SK-N-SH (cell line): Measurements from ENCODE around the gene ACTN4. TPM values are rescaled to one million over a fixed set of nuclear protein-coding genes. Genes with fewer than 3 reads are reported as not detected.

Experiments used
- CTCF ChIA-PET: fragments of 300-600, 350-600 bp; formaldehyde crosslinking; extraction: SDS; loops from one replicate; lab custom pipeline; 2021; lab: Yijun Ruan, JAX
- POLR2A ChIA-PET: fragments of 350-600 bp; sonication (Branson Sonifier 250); formaldehyde crosslinking; extraction: SDS; loops from one replicate; lab custom pipeline; 2020; ENCODE audit warnings: antibody characterized with exemption, inconsistent platforms; lab: Yijun Ruan, JAX
- DNase-seq: peaks from one replicate; pipeline ENCODE4 v3.0.0; 2012
- H2AFZ ChIP-seq: fragments of 200-600 bp; sonication (generic); 2 replicates; pipeline ENCODE4 v1.8.1; 2016; ENCODE audit warnings: antibody characterized with exemption, mild to moderate bottlenecking, low read depth
- H3F3A ChIP-seq: fragments of 200-600 bp; sonication (generic); replicated peaks from 2 replicates; pipeline ENCODE3; 2016; ENCODE audit warnings: antibody characterized with exemption, mild to moderate bottlenecking; ENCODE audit not compliant: insufficient read depth
- H3K27ac ChIP-seq, 2 experiments: fragments of 200-500 bp in 1 of 2; fragments of 200-600 bp in 1 of 2; sonication (Bioruptor generic) in 1 of 2; sonication (generic), shearing (Covaris generic) in 1 of 2; 2 replicates each; pipeline versions ENCODE4 v1.5.1 to v1.6.1; 2014 to 2016; ENCODE audit warnings: low read depth in 2 of 2, inconsistent platforms in 1 of 2, low read length in 1 of 2, mild to moderate bottlenecking in 1 of 2, mixed read lengths in 1 of 2
- H3K27me3 ChIP-seq: fragments of 200-600 bp; sonication (generic), shearing (Covaris generic); 2 replicates; pipeline ENCODE4 v1.6.1; 2016; ENCODE audit warnings: mixed run types; ENCODE audit not compliant: insufficient read depth
- H3K36me3 ChIP-seq, 2 experiments: fragments of 200-500 bp in 1 of 2; fragments of 200-600 bp in 1 of 2; sonication (Bioruptor generic) in 1 of 2; sonication (generic) in 1 of 2; replicated peaks in 1 of 2; 2 replicates each; pipeline versions ENCODE3 to v1.5.1; 2014 to 2016; ENCODE audit warnings: low read length in 1 of 2, mild to moderate bottlenecking in 1 of 2; ENCODE audit not compliant: insufficient read depth in 2 of 2, control insufficient read depth in 1 of 2
- H3K4me1 ChIP-seq, 2 experiments: fragments of 200-500 bp in 1 of 2; fragments of 200-600 bp in 1 of 2; sonication (Bioruptor generic) in 1 of 2; sonication (generic), shearing (Covaris generic) in 1 of 2; 2 replicates each; pipeline versions ENCODE4 v1.5.1 to v1.6.1; 2014 to 2016; ENCODE audit warnings: low read depth in 1 of 2, low read length in 1 of 2, mixed run types in 1 of 2; ENCODE audit not compliant: insufficient read depth in 2 of 2, control insufficient read depth in 1 of 2
- H3K4me2 ChIP-seq: fragments of 200-600 bp; sonication (generic), shearing (Covaris generic); 2 replicates; pipeline ENCODE4 v1.6.1; 2017; ENCODE audit warnings: mixed run types
- H3K4me3 ChIP-seq, 2 experiments: fragments of 200-500 bp in 1 of 2; fragments of 200-600 bp in 1 of 2; sonication (Bioruptor generic) in 1 of 2; sonication (generic), shearing (Covaris generic) in 1 of 2; 2 replicates each; pipeline versions ENCODE4 v1.5.1 to v1.8.1; 2014 to 2016; ENCODE audit warnings: low read depth in 2 of 2, inconsistent platforms in 1 of 2, low read length in 1 of 2, mild to moderate bottlenecking in 1 of 2, mixed read lengths in 1 of 2, moderate library complexity in 1 of 2
- H3K79me2 ChIP-seq: fragments of 200-600 bp; sonication (generic); 2 replicates; pipeline ENCODE4 v1.8.1; 2017; ENCODE audit warnings: mild to moderate bottlenecking; ENCODE audit not compliant: insufficient read depth
- H3K9ac ChIP-seq: fragments of 200-600 bp; sonication (generic); 2 replicates; pipeline ENCODE4 v1.6.1; 2017; ENCODE audit warnings: mixed run types
- H3K9me2 ChIP-seq: fragments of 200-600 bp; sonication (generic); 2 replicates; pipeline ENCODE4 v1.6.1; 2017; ENCODE audit warnings: mixed run types
- H3K9me3 ChIP-seq: fragments of 200-600 bp; sonication (generic); 2 replicates; pipeline ENCODE4 v1.6.1; 2017; ENCODE audit warnings: mixed run types, mild to moderate bottlenecking, moderate library complexity
- H4K20me1 ChIP-seq: fragments of 200-600 bp; sonication (generic); 2 replicates; pipeline ENCODE4 v1.6.1; 2017; ENCODE audit warnings: mild to moderate bottlenecking, mixed run types; ENCODE audit not compliant: insufficient read depth
- FOXJ3 ChIP-seq: sonication (generic); formaldehyde crosslinking; IDR thresholded peaks from 2 replicates; pipeline ENCODE4 v1.5.1; 2020; ENCODE audit warnings: mild to moderate bottlenecking, missing genetic modification reagents
- FOXM1 ChIP-seq: IDR thresholded peaks from 2 replicates; pipeline ENCODE4 v1.4.0; 2012; ENCODE audit warnings: low read depth, mild to moderate bottlenecking
- GABPA ChIP-seq: IDR thresholded peaks from 2 replicates; pipeline ENCODE4 v1.4.0; 2012; ENCODE audit warnings: low read depth, mild to moderate bottlenecking
- GATA2 ChIP-seq: sonication (generic); formaldehyde crosslinking; IDR thresholded peaks from 2 replicates; pipeline ENCODE4 v1.5.0; 2020; ENCODE audit warnings: mild to moderate bottlenecking, missing genetic modification reagents
- IRF3 ChIP-seq: fragments of 150-350 bp; IDR thresholded peaks from 2 replicates; pipeline ENCODE4 v1.6.1; 2016; ENCODE audit warnings: mild to moderate bottlenecking, low read depth, low read length
- JUND ChIP-seq: IDR thresholded peaks from 2 replicates; pipeline ENCODE4 v1.4.0; 2012
- POLR2AphosphoS5 ChIP-seq: IDR thresholded peaks from 2 replicates; pipeline ENCODE4 v1.6.1; 2012; ENCODE audit warnings: low read depth, low read length
- RAD21 ChIP-seq: IDR thresholded peaks from 2 replicates; pipeline ENCODE4 v1.6.1; 2012; ENCODE audit warnings: mild to moderate bottlenecking, low read length
- RFX5 ChIP-seq: IDR thresholded peaks from 2 replicates; pipeline ENCODE4 v1.6.1; 2012; ENCODE audit warnings: mild to moderate bottlenecking, improper control_type of control experiment, low read length
- RXRA ChIP-seq: IDR thresholded peaks from 2 replicates; pipeline ENCODE4 v1.4.0; 2012; ENCODE audit warnings: low read depth, mild to moderate bottlenecking, borderline replicate concordance
- SMC3 ChIP-seq: IDR thresholded peaks from 2 replicates; pipeline ENCODE4 v1.6.1; 2012; ENCODE audit warnings: low read depth, low read length, improper control_type of control experiment
- WGBS: methylation state at CpG from one replicate; pipeline ENCODE4 v1.1.6; 2017; ENCODE audit warnings: low lambda C conversion rate; 5-methylcytosine and 5-hydroxymethylcytosine counted together
- polyA plus RNA-seq, 3 experiments: library from polyadenylated mRNA; depleted of rRNA; stranded (reverse); fragments of >200 nt; gene quantifications; 2 replicates each; pipeline ENCODE4 v1.2.3, GENCODE V29; 2012
- TF ChIP-seq, protein P1 (sequence below): IDR thresholded peaks from 2 replicates; pipeline ENCODE4; 2012

Gene ACTN4
- polyA plus RNA-seq, 1 of the 3 experiments (the other 2 are of a cell fraction) = 598 TPM

GRCh38 chr19:38734426-38735256, 87.2 kb downstream of the ACTN4 start:
- TF ChIP-seq RFX5 (no peak), POLR2AphosphoS5 (peak; percentile 9), GATA2 (CRISPR knock-in tag) (no peak), SMC3 (no peak)
- Histone ChIP-seq H3F3A (peaks cover 52% of the 10 kb centered on the region), H3K9me3 (no peaks in the 10 kb centered on the region), H3K9me2 (no peaks in the 10 kb centered on the region), H2AFZ (no peak overlapping the region), H4K20me1 (peaks cover 10% of the 10 kb centered on the region; the same call in 1 of the 2 replicates), H3K79me2 (no peaks in the 10 kb centered on the region), H3K27ac (peak overlapping the region in 1 of 2 experiments; percentile 48; a peak in 3 of 4 replicates), H3K9ac (no peak overlapping the region), H3K4me1 (peaks cover 7 to 12% of the 10 kb centered on the region in 2 experiments; a peak in 3 of 4 replicates), H3K4me3 (no peak overlapping the region), H3K4me2 (no peak overlapping the region; the same call in 1 of the 2 replicates), H3K27me3 (no peaks in the 10 kb centered on the region), H3K36me3 (peaks cover 21 to 22% of the 10 kb centered on the region in 2 experiments)
- ChIA-PET POLR2A (interaction anchor here (0.7 to 1.1 kb wide), 2 partner anchors 39 to 206 kb away, joined by 3 read pairs; partner anchors contain the start of gene LGALS7), CTCF (interaction anchor here (0.6 to 2.7 kb wide), 4 partner anchors 9 to 357 kb away, joined by 3 to 16 read pairs (median 3); partner anchors contain the start of genes FAM98C, MRPS12 and SARS2)
- no peak for DNase-seq
- 72% methylated on average over 9 of the region's 13 CpGs for WGBS

- WGBS = 66% methylated on average over 11 of the region's 18 CpGs
These were observed 87.8 kb downstream of the ACTN4 start for GRCh38 chr19:38735257-38735686.

GRCh38 chr19:38736036-38736412, 88.6 kb downstream of the ACTN4 start:
- CTCF ChIA-PET = interaction anchor here (2.7 kb wide), 1 partner anchor 194 kb away, joined by 16 read pairs; the partner anchor contains the start of genes MRPS12 and SARS2
- WGBS = 2% methylated on average over 9 of the region's 42 CpGs

More at GRCh38 chr19:38735257-38735686, 87.8 kb downstream of the ACTN4 start:
- peaks cover 8% of the 10 kb centered on the region; the same call in 1 of the 2 replicates for H4K20me1 ChIP-seq
- peaks cover 46% of the 10 kb centered on the region for H3F3A ChIP-seq
- H3K27me3 ChIP-seq = no peaks in the 10 kb centered on the region
- H3K27ac ChIP-seq = peak overlapping the region in 1 of 2 experiments; percentile 48; a peak in 2 of 4 replicates
- no peaks in the 10 kb centered on the region for H3K9me2 ChIP-seq
- no peak overlapping the region for H3K4me2 ChIP-seq
- no peak overlapping the region for H3K4me3 ChIP-seq
- H3K9ac ChIP-seq = no peak overlapping the region
- H3K9me3 ChIP-seq = no peaks in the 10 kb centered on the region
- no peaks in the 10 kb centered on the region for H3K79me2 ChIP-seq
- ChIA-PET POLR2A (no interaction called here), CTCF (interaction anchor here (0.6 to 2.7 kb wide), 3 partner anchors 195 to 356 kb away, joined by 3 to 16 read pairs (median 3); partner anchors contain the start of genes FAM98C, MRPS12 and SARS2)
- TF ChIP-seq, protein P1, sequence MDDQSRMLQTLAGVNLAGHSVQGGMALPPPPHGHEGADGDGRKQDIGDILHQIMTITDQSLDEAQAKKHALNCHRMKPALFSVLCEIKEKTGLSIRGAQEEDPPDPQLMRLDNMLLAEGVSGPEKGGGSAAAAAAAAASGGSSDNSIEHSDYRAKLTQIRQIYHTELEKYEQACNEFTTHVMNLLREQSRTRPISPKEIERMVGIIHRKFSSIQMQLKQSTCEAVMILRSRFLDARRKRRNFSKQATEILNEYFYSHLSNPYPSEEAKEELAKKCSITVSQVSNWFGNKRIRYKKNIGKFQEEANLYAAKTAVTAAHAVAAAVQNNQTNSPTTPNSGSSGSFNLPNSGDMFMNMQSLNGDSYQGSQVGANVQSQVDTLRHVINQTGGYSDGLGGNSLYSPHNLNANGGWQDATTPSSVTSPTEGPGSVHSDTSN = no peak
- TF ChIP-seq FOXM1 = no peak
- no peak for TF ChIP-seq FOXJ3 (CRISPR knock-in tag)
- no peak for TF ChIP-seq JUND
- DNase-seq = peak; percentile 81
- no peak overlapping the region for H2AFZ ChIP-seq
- peaks cover 7 to 12% of the 10 kb centered on the region in 2 experiments; a peak in 3 of 4 replicates for H3K4me1 ChIP-seq
- peaks cover 17% of the 10 kb centered on the region in 2 experiments for H3K36me3 ChIP-seq

More at GRCh38 chr19:38736036-38736412, 88.6 kb downstream of the ACTN4 start:
- Histone ChIP-seq H3K36me3 (peaks cover 10 to 12% of the 10 kb centered on the region in 2 experiments), H3K27ac (no peak overlapping the region; a peak in 1 of 4 replicates), H3K4me3 (peak overlapping the region; percentile 35 to 48; a peak in 3 of 4 replicates), H4K20me1 (peaks cover 4% of the 10 kb centered on the region; the same call in 1 of the 2 replicates), H3F3A (peaks cover 42% of the 10 kb centered on the region), H3K9ac (no peak overlapping the region), H3K4me1 (peaks cover 7 to 12% of the 10 kb centered on the region in 2 experiments; a peak in 3 of 4 replicates), H3K9me3 (no peaks in the 10 kb centered on the region), H3K4me2 (peak overlapping the region; percentile 62; the same call in 1 of the 2 replicates), H3K27me3 (no peaks in the 10 kb centered on the region), H2AFZ (no peak overlapping the region), H3K79me2 (no peaks in the 10 kb centered on the region), H3K9me2 (no peaks in the 10 kb centered on the region)
- TF ChIP-seq GABPA = no peak
- no peak for TF ChIP-seq SMC3
- no peak for TF ChIP-seq RXRA
- TF ChIP-seq POLR2AphosphoS5 = no peak
- TF ChIP-seq IRF3 = no peak
- no peak for TF ChIP-seq RAD21
- DNase-seq = peak; percentile 77
- POLR2A ChIA-PET = no interaction called here
